GM23338 (cell line): ENCODE measurements around the gene HBS1L. TPM values are rescaled to one million over a fixed set of nuclear protein-coding genes. Genes with fewer than 3 reads are reported as not detected.
A peak's percentile ranks its signal among the peaks of the same experiment; 100 is the strongest.

ENCODE experiments used
- ATAC-seq: fragments of 200-7000 bp; cut with Tn5 transposase; 3 replicates; pipeline ENCODE4 v1.9.1; 2020
- DNase-seq: peaks from one replicate; pipeline ENCODE4 v3.0.0-alpha.2; 2015; ENCODE audit warnings: low spot score
- H2AFZ ChIP-seq: fragments of 200-600 bp; sonication (generic); 2 replicates; pipeline ENCODE4 v1.8.0; 2016; ENCODE audit warnings: antibody characterized with exemption, mild to moderate bottlenecking, moderate library complexity
- H3F3A ChIP-seq: fragments of 200-600 bp; sonication (generic); replicated peaks from 2 replicates; pipeline ENCODE4 v1.8.0; 2017; ENCODE audit warnings: antibody characterized with exemption, mixed run types, low read depth
- H3K27ac ChIP-seq: fragments of 200-600 bp; sonication (generic); 2 replicates; pipeline ENCODE4 v1.6.1; 2016; ENCODE audit warnings: low read depth
- H3K27me3 ChIP-seq: fragments of 200-600 bp; sonication (generic); 2 replicates; pipeline ENCODE4 v1.8.0; 2016; ENCODE audit warnings: mild to moderate bottlenecking, mixed run types, moderate library complexity; ENCODE audit not compliant: insufficient read depth
- H3K36me3 ChIP-seq: fragments of 200-600 bp; sonication (generic); 2 replicates; pipeline ENCODE4 v1.8.0; 2016; ENCODE audit warnings: mild to moderate bottlenecking; ENCODE audit not compliant: insufficient read depth
- H3K4me1 ChIP-seq: fragments of 200-600 bp; sonication (generic); 2 replicates; pipeline ENCODE4 v1.8.0; 2016; ENCODE audit warnings: mild to moderate bottlenecking, moderate library complexity; ENCODE audit not compliant: insufficient read depth
- H3K4me2 ChIP-seq: fragments of 200-600 bp; sonication (generic); 2 replicates; pipeline ENCODE4 v1.7.1; 2017; ENCODE audit warnings: mixed run types
- H3K4me3 ChIP-seq: fragments of 200-600 bp; sonication (generic); 2 replicates; pipeline ENCODE4 v1.6.1; 2016; ENCODE audit warnings: mixed run types
- H3K79me2 ChIP-seq: fragments of 200-600 bp; sonication (generic); replicated peaks from 2 replicates; pipeline ENCODE4 v1.8.0; 2017; ENCODE audit warnings: mild to moderate bottlenecking; ENCODE audit not compliant: insufficient read depth
- H3K9me2 ChIP-seq: fragments of 200-600 bp; sonication (generic); 2 replicates; pipeline ENCODE4 v1.8.0; 2017; ENCODE audit not compliant: insufficient read depth
- H4K20me1 ChIP-seq: fragments of 200-600 bp; sonication (generic); replicated peaks from 2 replicates; pipeline ENCODE4 v1.8.0; 2017; ENCODE audit warnings: mild to moderate bottlenecking; ENCODE audit not compliant: insufficient read depth
- H3K27ac Mint-ChIP-seq: 2 replicates; pipeline ENCODE4 v1.8.0; 2020; ENCODE audit warnings: inconsistent platforms, mild to moderate bottlenecking, moderate library complexity, mixed read lengths
- H3K27me3 Mint-ChIP-seq: 3 replicates; pipeline ENCODE4 v1.8.0; 2022; ENCODE audit warnings: low read depth, mild to moderate bottlenecking, moderate library complexity, mixed read lengths, inconsistent platforms; ENCODE audit not compliant: insufficient read depth, poor library complexity
- H3K36me3 Mint-ChIP-seq: 3 replicates; pipeline ENCODE4 v1.8.0; 2021; ENCODE audit warnings: low read depth, mild to moderate bottlenecking, inconsistent platforms, moderate library complexity, mixed read lengths
- H3K4me1 Mint-ChIP-seq: 3 replicates; pipeline ENCODE4 v1.8.0; 2020; ENCODE audit warnings: mild to moderate bottlenecking, inconsistent platforms, mixed read lengths
- H3K4me3 Mint-ChIP-seq: 3 replicates; pipeline ENCODE4 v1.8.0; 2021; ENCODE audit warnings: moderate library complexity, mild to moderate bottlenecking, inconsistent platforms, mixed read lengths
- H3K9me3 Mint-ChIP-seq: 3 replicates; pipeline ENCODE4 v1.8.0; 2020; ENCODE audit warnings: moderate library complexity, mild to moderate bottlenecking, inconsistent platforms, mixed read lengths
- NANOG ChIP-seq: IDR thresholded peaks from 2 replicates; pipeline ENCODE4 v1.6.1; 2016; ENCODE audit warnings: antibody characterized with exemption, borderline replicate concordance
- POLR2AphosphoS5 ChIP-seq: IDR thresholded peaks from 2 replicates; pipeline ENCODE4 v1.6.1; 2016; ENCODE audit warnings: antibody characterized with exemption, low read depth
- STAT1 ChIP-seq: IDR thresholded peaks from one replicate; pipeline ENCODE4 v1.6.1; 2016; ENCODE audit warnings: antibody characterized with exemption; ENCODE audit not compliant: unreplicated experiment
- polyA plus RNA-seq: library from polyadenylated mRNA; unstranded; fragments of >200 nt; fragmentation: Nextera tagmentation; extraction: Ambion mirVana; gene quantifications from 2 replicates; pipeline ENCODE4 v1.2.1, GENCODE V29; 2016
- total RNA-seq: library from RNA; depleted of rRNA; stranded (reverse); fragments of >200 nt; shearing (Covaris generic); gene quantifications from 2 replicates; pipeline ENCODE4 v1.2.3, GENCODE V29; 2014
- TF ChIP-seq, protein P1 (sequence below): IDR thresholded peaks from 2 replicates; pipeline ENCODE4 v1.6.1; 2016; ENCODE audit warnings: antibody characterized with exemption
- TF ChIP-seq, protein P2 (sequence below): IDR thresholded peaks from one replicate; pipeline ENCODE4 v1.6.1; 2018; ENCODE audit warnings: antibody characterized with exemption; ENCODE audit not compliant: unreplicated experiment
- TF ChIP-seq, protein P3 (sequence below), 2 experiments: fragments of 200-600 bp in 1 of 2; sonication (generic) in 1 of 2; conservative IDR thresholded peaks; 2 replicates each; pipeline versions ENCODE4 v1.5.1 to v1.6.1; 2016 to 2017; ENCODE audit warnings: antibody characterized with exemption in 2 of 2, low read depth in 2 of 2, mild to moderate bottlenecking in 2 of 2, moderate library complexity in 1 of 2
- TF ChIP-seq, protein P4 (sequence below): fragments of 250-450 bp; sonication (Bioruptor Pico); IDR thresholded peaks from 2 replicates; pipeline ENCODE4 v1.5.0; 2020; ENCODE audit warnings: mild to moderate bottlenecking, moderate library complexity

HBS1L gene
- total and polyA plus RNA-seq, 2 experiments from 2014 or later = 59.9 to 94.1 TPM

DNA sequence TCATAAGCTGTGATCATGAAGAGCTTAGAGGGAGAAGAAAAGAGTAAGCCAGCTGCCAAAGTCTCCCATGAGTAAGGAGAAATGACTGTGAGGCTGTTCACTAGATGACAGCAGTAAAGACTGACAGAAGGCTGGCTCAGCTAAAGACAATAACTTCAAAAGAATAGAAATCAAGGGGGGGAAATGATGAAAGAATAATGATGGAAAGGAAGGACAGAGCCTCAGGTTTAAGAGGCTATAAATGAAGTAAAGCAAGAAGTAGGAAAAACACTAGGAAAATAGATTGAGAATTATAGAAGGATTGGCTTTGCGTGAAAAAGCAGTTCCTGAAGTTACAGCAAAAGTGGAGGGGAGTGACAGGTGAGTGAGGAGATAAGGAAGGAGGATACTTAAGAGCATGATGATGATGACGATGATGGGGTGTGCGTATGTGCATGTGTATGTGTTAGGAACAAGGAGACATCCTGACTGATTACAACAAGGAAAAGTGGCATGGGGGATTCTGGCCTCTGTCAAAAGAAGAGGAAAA is 48.2 kb downstream of the HBS1L start:
- H3K27ac ChIP-seq = no peak overlapping the region
- H3K4me2 ChIP-seq = no peak overlapping the region
- H3K27ac Mint-ChIP-seq = no peak overlapping the region
- H3K4me1 ChIP-seq = no peaks in the 10 kb centered on the region; the same call in 1 of the 2 replicates
- H3K9me2 ChIP-seq = no peaks in the 10 kb centered on the region
- no peaks in the 10 kb centered on the region; the same call in 2 of the 3 replicates for H3K36me3 Mint-ChIP-seq
- H3K4me3 ChIP-seq = no peak overlapping the region
- H2AFZ ChIP-seq = no peak overlapping the region
- H3K4me1 Mint-ChIP-seq = no peaks in the 10 kb centered on the region
- TF ChIP-seq, protein P1, sequence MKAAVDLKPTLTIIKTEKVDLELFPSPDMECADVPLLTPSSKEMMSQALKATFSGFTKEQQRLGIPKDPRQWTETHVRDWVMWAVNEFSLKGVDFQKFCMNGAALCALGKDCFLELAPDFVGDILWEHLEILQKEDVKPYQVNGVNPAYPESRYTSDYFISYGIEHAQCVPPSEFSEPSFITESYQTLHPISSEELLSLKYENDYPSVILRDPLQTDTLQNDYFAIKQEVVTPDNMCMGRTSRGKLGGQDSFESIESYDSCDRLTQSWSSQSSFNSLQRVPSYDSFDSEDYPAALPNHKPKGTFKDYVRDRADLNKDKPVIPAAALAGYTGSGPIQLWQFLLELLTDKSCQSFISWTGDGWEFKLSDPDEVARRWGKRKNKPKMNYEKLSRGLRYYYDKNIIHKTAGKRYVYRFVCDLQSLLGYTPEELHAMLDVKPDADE = no peak
- no peak for TF ChIP-seq NANOG
- TF ChIP-seq POLR2AphosphoS5 = no peak
- TF ChIP-seq, protein P2, sequence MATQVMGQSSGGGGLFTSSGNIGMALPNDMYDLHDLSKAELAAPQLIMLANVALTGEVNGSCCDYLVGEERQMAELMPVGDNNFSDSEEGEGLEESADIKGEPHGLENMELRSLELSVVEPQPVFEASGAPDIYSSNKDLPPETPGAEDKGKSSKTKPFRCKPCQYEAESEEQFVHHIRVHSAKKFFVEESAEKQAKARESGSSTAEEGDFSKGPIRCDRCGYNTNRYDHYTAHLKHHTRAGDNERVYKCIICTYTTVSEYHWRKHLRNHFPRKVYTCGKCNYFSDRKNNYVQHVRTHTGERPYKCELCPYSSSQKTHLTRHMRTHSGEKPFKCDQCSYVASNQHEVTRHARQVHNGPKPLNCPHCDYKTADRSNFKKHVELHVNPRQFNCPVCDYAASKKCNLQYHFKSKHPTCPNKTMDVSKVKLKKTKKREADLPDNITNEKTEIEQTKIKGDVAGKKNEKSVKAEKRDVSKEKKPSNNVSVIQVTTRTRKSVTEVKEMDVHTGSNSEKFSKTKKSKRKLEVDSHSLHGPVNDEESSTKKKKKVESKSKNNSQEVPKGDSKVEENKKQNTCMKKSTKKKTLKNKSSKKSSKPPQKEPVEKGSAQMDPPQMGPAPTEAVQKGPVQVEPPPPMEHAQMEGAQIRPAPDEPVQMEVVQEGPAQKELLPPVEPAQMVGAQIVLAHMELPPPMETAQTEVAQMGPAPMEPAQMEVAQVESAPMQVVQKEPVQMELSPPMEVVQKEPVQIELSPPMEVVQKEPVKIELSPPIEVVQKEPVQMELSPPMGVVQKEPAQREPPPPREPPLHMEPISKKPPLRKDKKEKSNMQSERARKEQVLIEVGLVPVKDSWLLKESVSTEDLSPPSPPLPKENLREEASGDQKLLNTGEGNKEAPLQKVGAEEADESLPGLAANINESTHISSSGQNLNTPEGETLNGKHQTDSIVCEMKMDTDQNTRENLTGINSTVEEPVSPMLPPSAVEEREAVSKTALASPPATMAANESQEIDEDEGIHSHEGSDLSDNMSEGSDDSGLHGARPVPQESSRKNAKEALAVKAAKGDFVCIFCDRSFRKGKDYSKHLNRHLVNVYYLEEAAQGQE = no peak
- H4K20me1 ChIP-seq = peaks cover 19% of the 10 kb centered on the region
- H3K79me2 ChIP-seq = no peaks in the 10 kb centered on the region; the same call in none of the 2 replicates
- no peaks in the 10 kb centered on the region for H3K9me3 Mint-ChIP-seq
- no peak for DNase-seq
- no peak for ATAC-seq
- no peaks in the 10 kb centered on the region for H3K27me3 ChIP-seq
- H3K36me3 ChIP-seq = no peaks in the 10 kb centered on the region
- no peaks in the 10 kb centered on the region for H3K27me3 Mint-ChIP-seq
- no peaks in the 10 kb centered on the region for H3F3A ChIP-seq
- H3K4me3 Mint-ChIP-seq = no peak overlapping the region

DNA sequence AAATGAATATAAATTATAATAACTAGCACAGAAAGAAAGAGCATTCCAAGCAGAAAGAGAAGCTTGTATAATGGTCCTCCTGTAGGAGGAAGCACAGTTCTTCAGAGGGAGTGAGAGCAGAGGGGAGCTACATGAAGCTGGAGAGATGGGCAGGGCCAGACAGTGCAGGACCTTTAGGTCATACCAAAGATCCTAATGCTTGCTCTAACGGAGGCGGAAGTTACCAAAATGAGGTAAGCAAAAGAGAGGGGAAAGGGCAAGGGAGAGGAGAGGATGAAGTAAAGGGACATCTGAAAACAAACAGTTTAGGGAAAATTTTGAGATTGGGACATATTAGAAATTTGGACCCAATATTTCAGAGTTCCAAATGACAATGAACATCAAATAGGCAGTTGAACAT is 50.2 kb downstream of the HBS1L start:
- DNase-seq (no peak), ATAC-seq (no peak; the same call in 2 of the 3 replicates)
- Histone ChIP-seq H3K36me3 (no peaks in the 10 kb centered on the region; the same call in 1 of the 2 replicates), H4K20me1 (peaks cover 22% of the 10 kb centered on the region), H3K4me3 (no peak overlapping the region), H3K27ac (no peak overlapping the region), H3K27me3 (no peaks in the 10 kb centered on the region), H3K4me1 (peaks cover 5% of the 10 kb centered on the region; the same call in 1 of the 2 replicates), H2AFZ (no peak overlapping the region), H3F3A (no peaks in the 10 kb centered on the region), H3K4me2 (no peak overlapping the region), H3K9me2 (no peaks in the 10 kb centered on the region), H3K79me2 (no peaks in the 10 kb centered on the region; the same call in 1 of the 2 replicates)
- TF ChIP-seq, protein P3, sequence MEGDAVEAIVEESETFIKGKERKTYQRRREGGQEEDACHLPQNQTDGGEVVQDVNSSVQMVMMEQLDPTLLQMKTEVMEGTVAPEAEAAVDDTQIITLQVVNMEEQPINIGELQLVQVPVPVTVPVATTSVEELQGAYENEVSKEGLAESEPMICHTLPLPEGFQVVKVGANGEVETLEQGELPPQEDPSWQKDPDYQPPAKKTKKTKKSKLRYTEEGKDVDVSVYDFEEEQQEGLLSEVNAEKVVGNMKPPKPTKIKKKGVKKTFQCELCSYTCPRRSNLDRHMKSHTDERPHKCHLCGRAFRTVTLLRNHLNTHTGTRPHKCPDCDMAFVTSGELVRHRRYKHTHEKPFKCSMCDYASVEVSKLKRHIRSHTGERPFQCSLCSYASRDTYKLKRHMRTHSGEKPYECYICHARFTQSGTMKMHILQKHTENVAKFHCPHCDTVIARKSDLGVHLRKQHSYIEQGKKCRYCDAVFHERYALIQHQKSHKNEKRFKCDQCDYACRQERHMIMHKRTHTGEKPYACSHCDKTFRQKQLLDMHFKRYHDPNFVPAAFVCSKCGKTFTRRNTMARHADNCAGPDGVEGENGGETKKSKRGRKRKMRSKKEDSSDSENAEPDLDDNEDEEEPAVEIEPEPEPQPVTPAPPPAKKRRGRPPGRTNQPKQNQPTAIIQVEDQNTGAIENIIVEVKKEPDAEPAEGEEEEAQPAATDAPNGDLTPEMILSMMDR (conservative IDR thresholded peaks at IDR 0.05; ENCODE audit: low read depth in 2 of 2) = 0 out of 4 replicates have a peak, but pooled peaks of 1 of the 2 experiments have one; percentile 12
- TF ChIP-seq STAT1 = no peak
- TF ChIP-seq, protein P1 = no peak
- TF ChIP-seq, protein P4, sequence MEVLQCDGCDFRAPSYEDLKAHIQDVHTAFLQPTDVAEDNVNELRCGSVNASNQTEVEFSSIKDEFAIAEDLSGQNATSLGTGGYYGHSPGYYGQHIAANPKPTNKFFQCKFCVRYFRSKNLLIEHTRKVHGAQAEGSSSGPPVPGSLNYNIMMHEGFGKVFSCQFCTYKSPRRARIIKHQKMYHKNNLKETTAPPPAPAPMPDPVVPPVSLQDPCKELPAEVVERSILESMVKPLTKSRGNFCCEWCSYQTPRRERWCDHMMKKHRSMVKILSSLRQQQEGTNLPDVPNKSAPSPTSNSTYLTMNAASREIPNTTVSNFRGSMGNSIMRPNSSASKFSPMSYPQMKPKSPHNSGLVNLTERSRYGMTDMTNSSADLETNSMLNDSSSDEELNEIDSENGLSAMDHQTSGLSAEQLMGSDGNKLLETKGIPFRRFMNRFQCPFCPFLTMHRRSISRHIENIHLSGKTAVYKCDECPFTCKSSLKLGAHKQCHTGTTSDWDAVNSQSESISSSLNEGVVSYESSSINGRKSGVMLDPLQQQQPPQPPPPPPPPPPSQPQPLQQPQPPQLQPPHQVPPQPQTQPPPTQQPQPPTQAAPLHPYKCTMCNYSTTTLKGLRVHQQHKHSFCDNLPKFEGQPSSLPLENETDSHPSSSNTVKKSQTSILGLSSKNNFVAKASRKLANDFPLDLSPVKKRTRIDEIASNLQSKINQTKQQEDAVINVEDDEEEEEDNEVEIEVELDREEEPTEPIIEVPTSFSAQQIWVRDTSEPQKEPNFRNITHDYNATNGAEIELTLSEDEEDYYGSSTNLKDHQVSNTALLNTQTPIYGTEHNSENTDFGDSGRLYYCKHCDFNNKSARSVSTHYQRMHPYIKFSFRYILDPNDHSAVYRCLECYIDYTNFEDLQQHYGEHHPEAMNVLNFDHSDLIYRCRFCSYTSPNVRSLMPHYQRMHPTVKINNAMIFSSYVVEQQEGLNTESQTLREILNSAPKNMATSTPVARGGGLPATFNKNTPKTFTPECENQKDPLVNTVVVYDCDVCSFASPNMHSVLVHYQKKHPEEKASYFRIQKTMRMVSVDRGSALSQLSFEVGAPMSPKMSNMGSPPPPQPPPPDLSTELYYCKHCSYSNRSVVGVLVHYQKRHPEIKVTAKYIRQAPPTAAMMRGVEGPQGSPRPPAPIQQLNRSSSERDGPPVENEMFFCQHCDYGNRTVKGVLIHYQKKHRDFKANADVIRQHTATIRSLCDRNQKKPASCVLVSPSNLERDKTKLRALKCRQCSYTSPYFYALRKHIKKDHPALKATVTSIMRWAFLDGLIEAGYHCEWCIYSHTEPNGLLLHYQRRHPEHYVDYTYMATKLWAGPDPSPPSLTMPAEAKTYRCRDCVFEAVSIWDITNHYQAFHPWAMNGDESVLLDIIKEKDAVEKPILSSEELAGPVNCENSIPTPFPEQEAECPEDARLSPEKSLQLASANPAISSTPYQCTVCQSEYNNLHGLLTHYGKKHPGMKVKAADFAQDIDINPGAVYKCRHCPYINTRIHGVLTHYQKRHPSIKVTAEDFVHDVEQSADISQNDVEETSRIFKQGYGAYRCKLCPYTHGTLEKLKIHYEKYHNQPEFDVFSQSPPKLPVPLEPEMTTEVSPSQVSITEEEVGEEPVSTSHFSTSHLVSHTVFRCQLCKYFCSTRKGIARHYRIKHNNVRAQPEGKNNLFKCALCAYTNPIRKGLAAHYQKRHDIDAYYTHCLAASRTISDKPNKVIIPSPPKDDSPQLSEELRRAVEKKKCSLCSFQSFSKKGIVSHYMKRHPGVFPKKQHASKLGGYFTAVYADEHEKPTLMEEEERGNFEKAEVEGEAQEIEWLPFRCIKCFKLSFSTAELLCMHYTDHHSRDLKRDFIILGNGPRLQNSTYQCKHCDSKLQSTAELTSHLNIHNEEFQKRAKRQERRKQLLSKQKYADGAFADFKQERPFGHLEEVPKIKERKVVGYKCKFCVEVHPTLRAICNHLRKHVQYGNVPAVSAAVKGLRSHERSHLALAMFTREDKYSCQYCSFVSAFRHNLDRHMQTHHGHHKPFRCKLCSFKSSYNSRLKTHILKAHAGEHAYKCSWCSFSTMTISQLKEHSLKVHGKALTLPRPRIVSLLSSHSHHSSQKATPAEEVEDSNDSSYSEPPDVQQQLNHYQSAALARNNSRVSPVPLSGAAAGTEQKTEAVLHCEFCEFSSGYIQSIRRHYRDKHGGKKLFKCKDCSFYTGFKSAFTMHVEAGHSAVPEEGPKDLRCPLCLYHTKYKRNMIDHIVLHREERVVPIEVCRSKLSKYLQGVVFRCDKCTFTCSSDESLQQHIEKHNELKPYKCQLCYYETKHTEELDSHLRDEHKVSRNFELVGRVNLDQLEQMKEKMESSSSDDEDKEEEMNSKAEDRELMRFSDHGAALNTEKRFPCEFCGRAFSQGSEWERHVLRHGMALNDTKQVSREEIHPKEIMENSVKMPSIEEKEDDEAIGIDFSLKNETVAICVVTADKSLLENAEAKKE (CRISPR knock-in tag) = no peak
- Mint-ChIP-seq H3K4me3 (no peak overlapping the region), H3K27ac (no peak overlapping the region), H3K4me1 (peaks cover 2% of the 10 kb centered on the region; the same call in 1 of the 3 replicates), H3K36me3 (no peaks in the 10 kb centered on the region; the same call in 2 of the 3 replicates), H3K9me3 (no peaks in the 10 kb centered on the region), H3K27me3 (no peaks in the 10 kb centered on the region)
